Measurements from ENCODE around the gene HS6ST1.

HS6ST1 gene

GRCh38 chr2:128358941-128359731 lies 40.5 kb upstream of the HS6ST1 start:
- H3K4me3 ChIP-seq (replicated peaks in 1 of 2; ENCODE audit: low read depth in 2 of 2, low read length in 2 of 2): no peak overlapping the region
- no peak for DNase-seq (ENCODE audit: low read depth in 2 of 2)
- TF ChIP-seq CTCF (IDR thresholded peaks at IDR 0.05; ENCODE audit: low read depth, low read length): no peak

- no peak overlapping the region for H3K4me3 ChIP-seq (replicated peaks in 1 of 2; ENCODE audit: low read depth in 2 of 2, low read length in 2 of 2)
- TF ChIP-seq CTCF (IDR thresholded peaks at IDR 0.05; ENCODE audit: low read depth, low read length): no peak
- no peak for DNase-seq (ENCODE audit: low read depth in 2 of 2)
Observed at GRCh38 chr2:128357506-128358370, 39.1 kb upstream of the HS6ST1 start.

- no peak for TF ChIP-seq CTCF (IDR thresholded peaks at IDR 0.05; ENCODE audit: low read depth, low read length)
- no peak for DNase-seq (ENCODE audit: low read depth in 2 of 2)
- H3K4me3 ChIP-seq (replicated peaks in 1 of 2; ENCODE audit: low read depth in 2 of 2, low read length in 2 of 2): no peak overlapping the region
Observed at GRCh38 chr2:128356127-128356526, 37.5 kb upstream of the HS6ST1 start.

- peak; percentile 39 to 88 for DNase-seq (ENCODE audit: low read depth in 2 of 2)
- peak; percentile 15 for TF ChIP-seq CTCF (IDR thresholded peaks at IDR 0.05; ENCODE audit: low read depth, low read length)
Observed at GRCh38 chr2:128354726-128355470, 36.2 kb upstream of the HS6ST1 start.

GRCh38 chr2:128354161-128354560 lies 35.5 kb upstream of the HS6ST1 start:
- no peak for DNase-seq (ENCODE audit: low read depth in 2 of 2)
- no peak for TF ChIP-seq CTCF (IDR thresholded peaks at IDR 0.05; ENCODE audit: low read depth, low read length)

More at GRCh38 chr2:128354726-128355470, 36.2 kb upstream of the HS6ST1 start:
- no peak overlapping the region for H3K4me3 ChIP-seq (replicated peaks in 1 of 2; ENCODE audit: low read depth in 2 of 2, low read length in 2 of 2)

GRCh38 chr2:128350736-128351135 lies 32.1 kb upstream of the HS6ST1 start:
- no peak overlapping the region for H3K4me3 ChIP-seq (replicated peaks in 1 of 2; ENCODE audit: low read depth in 2 of 2, low read length in 2 of 2)
- DNase-seq (ENCODE audit: low read depth in 2 of 2): no peak
- no peak for TF ChIP-seq CTCF (IDR thresholded peaks at IDR 0.05; ENCODE audit: low read depth, low read length)

More at GRCh38 chr2:128354161-128354560, 35.5 kb upstream of the HS6ST1 start:
- H3K4me3 ChIP-seq (replicated peaks in 1 of 2; ENCODE audit: low read depth in 2 of 2, low read length in 2 of 2): no peak overlapping the region
